Measurements from ENCODE around the gene CPHXL2.

DNA sequence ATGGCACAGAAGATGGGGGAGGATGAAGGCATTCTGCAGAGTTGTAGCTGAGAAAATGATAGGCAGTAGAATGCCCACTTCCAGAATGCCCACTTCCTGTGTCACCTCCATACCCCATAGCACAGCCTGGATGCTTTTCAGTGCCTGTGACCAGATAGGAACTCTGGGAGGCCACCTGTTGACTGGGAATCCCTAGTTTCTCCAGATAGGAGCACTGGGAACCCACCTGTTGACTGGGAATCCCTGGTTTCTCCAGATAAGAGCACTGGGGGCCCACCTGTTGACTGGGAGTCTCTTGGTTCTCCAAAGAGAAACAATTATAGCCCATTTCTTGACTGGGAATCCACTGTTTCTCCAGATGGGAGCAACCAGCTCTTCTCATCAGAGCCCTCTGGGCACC is 37.9 kb upstream of the CPHXL2 start:
- TF ChIP-seq, protein P1, sequence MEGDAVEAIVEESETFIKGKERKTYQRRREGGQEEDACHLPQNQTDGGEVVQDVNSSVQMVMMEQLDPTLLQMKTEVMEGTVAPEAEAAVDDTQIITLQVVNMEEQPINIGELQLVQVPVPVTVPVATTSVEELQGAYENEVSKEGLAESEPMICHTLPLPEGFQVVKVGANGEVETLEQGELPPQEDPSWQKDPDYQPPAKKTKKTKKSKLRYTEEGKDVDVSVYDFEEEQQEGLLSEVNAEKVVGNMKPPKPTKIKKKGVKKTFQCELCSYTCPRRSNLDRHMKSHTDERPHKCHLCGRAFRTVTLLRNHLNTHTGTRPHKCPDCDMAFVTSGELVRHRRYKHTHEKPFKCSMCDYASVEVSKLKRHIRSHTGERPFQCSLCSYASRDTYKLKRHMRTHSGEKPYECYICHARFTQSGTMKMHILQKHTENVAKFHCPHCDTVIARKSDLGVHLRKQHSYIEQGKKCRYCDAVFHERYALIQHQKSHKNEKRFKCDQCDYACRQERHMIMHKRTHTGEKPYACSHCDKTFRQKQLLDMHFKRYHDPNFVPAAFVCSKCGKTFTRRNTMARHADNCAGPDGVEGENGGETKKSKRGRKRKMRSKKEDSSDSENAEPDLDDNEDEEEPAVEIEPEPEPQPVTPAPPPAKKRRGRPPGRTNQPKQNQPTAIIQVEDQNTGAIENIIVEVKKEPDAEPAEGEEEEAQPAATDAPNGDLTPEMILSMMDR (IDR thresholded peaks at IDR 0.05; ENCODE audit: low read length): no peak
- TF ChIP-seq EZH2phosphoT487 (IDR thresholded peaks at IDR 0.05; ENCODE audit: low read length): no peak
- no peak for TF ChIP-seq EZH2 (optimal IDR thresholded peaks at IDR 0.05; ENCODE audit: low read depth, low read length)

Measured in MM.1S (cell line).